Fibroblast of the aortic adventitia (primary cell): ENCODE measurements around the gene ZNHIT6. TPM values are rescaled to one million over a fixed set of nuclear protein-coding genes. Genes with fewer than 3 reads are reported as not detected.

Experiments used
- DNase-seq: peaks from one replicate; pipeline ENCODE4 v3.0.0-alpha.2; 2010; ENCODE audit warnings: low read depth
- H3K4me3 ChIP-seq: 2 replicates; pipeline ENCODE4 v1.5.1; 2011; ENCODE audit warnings: low read depth, mild to moderate bottlenecking, control low read depth, low read length, moderate library complexity
- total RNA-seq: library from RNA; depleted of rRNA; stranded (reverse); fragments of >200 nt; gene quantifications from 2 replicates; pipeline ENCODE4 v1.2.3, GENCODE V29; 2012; ENCODE audit warnings: low replicate concordance
- TF ChIP-seq, protein P1 (sequence below): IDR thresholded peaks from 2 replicates; pipeline ENCODE4 v1.5.1; 2011; ENCODE audit warnings: mild to moderate bottlenecking, low read length, control low read depth, inconsistent platforms; ENCODE audit not compliant: insufficient read depth

The ZNHIT6 gene
- total RNA-seq, 1 donor, result 18.1 TPM

DNA sequence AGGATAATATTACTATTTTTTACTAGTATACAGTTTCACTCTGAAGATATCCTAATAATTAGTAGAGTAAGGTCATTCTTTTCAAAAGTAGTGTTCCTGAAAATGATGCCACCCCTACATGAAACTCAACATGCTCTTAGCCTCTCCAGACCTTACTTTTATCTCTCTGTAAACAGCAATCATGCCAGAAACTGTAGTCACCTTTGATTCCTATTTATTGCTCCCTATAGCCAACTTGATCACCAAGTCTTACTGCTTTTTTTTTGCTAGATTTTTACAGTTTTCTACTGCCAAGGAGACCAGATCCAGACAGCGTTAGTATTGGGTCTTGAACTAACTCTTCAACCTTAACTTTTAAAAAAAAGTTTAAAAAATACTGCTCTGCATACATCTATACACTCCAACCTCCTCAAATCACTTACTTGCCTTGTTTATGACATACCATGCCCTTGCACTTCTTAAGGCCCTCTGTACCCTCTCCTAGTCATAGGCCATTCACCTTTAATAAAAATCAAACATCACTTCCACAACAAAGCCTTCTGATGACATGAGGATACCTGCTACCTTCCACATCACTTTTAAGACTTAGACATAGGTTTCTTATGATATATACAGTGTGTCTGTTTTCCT, 36.1 kb downstream of the ZNHIT6 start:
- no peak for DNase-seq
- TF ChIP-seq, protein P1, sequence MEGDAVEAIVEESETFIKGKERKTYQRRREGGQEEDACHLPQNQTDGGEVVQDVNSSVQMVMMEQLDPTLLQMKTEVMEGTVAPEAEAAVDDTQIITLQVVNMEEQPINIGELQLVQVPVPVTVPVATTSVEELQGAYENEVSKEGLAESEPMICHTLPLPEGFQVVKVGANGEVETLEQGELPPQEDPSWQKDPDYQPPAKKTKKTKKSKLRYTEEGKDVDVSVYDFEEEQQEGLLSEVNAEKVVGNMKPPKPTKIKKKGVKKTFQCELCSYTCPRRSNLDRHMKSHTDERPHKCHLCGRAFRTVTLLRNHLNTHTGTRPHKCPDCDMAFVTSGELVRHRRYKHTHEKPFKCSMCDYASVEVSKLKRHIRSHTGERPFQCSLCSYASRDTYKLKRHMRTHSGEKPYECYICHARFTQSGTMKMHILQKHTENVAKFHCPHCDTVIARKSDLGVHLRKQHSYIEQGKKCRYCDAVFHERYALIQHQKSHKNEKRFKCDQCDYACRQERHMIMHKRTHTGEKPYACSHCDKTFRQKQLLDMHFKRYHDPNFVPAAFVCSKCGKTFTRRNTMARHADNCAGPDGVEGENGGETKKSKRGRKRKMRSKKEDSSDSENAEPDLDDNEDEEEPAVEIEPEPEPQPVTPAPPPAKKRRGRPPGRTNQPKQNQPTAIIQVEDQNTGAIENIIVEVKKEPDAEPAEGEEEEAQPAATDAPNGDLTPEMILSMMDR, result no peak
- H3K4me3 ChIP-seq, result no peak overlapping the region

DNA sequence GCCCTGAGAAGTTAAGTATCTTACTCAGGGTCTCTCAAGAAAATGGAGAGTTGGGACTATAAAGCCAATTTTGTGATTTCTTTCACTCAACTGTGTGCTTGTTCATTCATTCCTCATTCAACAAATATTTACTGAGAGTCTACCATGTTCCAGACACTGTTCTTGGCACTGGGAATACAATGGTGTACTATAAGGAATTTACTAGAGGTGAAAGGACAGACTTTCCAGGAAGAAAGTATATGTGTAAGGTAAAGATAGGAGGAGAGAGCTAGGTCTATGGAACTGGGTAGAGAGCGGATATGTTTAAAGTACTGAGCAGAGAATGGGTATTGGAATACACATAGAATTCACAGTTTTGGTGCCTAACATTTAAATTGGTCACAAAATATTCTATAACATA, 42.3 kb downstream of the ZNHIT6 start:
- H3K4me3 ChIP-seq, result no peak overlapping the region
- DNase-seq, result no peak
- TF ChIP-seq, protein P1, result no peak

DNA sequence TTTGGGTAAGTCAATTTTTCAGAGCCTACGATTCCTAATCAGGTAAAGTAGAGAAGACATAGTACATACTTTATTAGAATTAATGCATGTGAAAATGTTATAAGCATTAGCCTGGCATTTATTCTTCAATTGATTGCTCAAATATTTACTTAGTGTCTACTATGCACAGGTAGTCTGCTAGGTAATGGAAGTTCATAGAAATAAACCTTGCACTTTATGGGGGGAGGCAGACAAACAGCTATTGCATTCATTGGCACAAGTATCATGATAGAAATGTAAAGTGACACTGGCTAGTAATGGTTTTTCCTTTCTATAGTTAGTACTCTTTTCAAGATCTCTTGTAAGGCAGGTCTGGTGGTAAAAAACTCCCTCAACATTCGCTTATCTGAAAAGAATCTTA, 44.9 kb downstream of the ZNHIT6 start:
- H3K4me3 ChIP-seq, result no peak overlapping the region
- TF ChIP-seq, protein P1, result no peak
- DNase-seq, result no peak

- DNase-seq, result no peak
- no peak overlapping the region for H3K4me3 ChIP-seq
- TF ChIP-seq, protein P1, result no peak
Measured at GRCh38 chr1:85661767-85662166, 46.5 kb downstream of the ZNHIT6 start.

DNA sequence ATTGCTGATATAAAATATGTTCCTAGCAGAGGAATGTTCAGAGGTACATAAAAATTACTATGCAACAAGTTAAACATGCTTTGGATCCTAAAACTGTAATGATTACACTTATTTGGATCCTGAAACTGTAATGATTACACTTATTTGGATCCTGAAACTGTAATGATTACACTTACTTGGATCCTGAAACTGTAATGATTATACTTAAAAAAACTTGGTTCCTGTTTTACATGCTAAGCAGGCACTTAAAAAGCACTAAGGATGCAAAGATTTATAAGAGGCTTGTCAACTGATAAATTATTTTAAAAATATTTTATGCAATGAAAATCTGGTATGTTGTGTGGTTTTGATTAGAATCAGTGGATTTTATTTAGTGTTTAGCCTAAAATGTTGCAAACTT, 47.7 kb downstream of the ZNHIT6 start:
- TF ChIP-seq, protein P1, result no peak
- H3K4me3 ChIP-seq, result no peak overlapping the region
- DNase-seq, result no peak

DNA sequence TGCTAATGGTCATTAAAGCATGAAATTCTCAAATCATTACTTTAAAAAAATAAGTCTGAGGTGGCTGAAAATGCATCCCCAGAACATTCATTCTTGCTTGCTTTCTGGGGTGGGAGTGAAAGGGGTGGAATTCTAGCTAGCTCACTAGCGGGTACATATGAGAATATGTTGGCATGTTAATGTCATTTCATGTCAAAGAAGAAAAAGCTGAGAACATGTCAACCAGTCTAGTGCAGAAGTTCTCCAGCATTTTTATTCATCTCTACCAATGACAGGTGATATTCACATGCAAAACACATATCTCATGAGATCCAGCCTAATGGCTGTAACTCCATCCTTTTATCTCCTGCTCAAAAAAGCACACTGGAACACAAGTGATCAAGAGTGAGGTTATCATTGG, 49.1 kb downstream of the ZNHIT6 start:
- H3K4me3 ChIP-seq, result no peak overlapping the region
- no peak for DNase-seq
- TF ChIP-seq, protein P1, result no peak

- no peak for DNase-seq
Measured at GRCh38 chr1:85656948-85657347, 51.3 kb downstream of the ZNHIT6 start.

More at GRCh38 chr1:85656948-85657347, 51.3 kb downstream of the ZNHIT6 start:
- no peak overlapping the region for H3K4me3 ChIP-seq
- TF ChIP-seq, protein P1, result no peak
